Measurements from ENCODE around the gene NXT2. TPM values are rescaled to one million over a fixed set of nuclear protein-coding genes. Genes with fewer than 3 reads are reported as not detected.
"Not testable (repeated sequence)": the region's sequence is repeated elsewhere in the genome, so short reads cannot be mapped to it uniquely, and the experiment has no call there.

The NXT2 gene
- total RNA-seq, 4 donors from 2014 or later: 11.9 to 16.0 (median 13.6) TPM

GRCh38 chrX:109534933-109535332 is 1.7 kb upstream of the NXT2 start:
- 80 to 86% methylated on average over 10 of the region's 10 CpGs for WGBS, 2 donors
- no peak for TF ChIP-seq POLR2A (IDR thresholded peaks at IDR 0.05)
- TF ChIP-seq CTCF (IDR thresholded peaks at IDR 0.05): no peak
- no peaks in the 10 kb centered on the region for H3K36me3 ChIP-seq
- no peak overlapping the region for H3K27ac ChIP-seq
- H3K4me1 ChIP-seq: no peaks in the 10 kb centered on the region
- no peaks in the 10 kb centered on the region for H3K9me3 ChIP-seq
- intact Hi-C loops (cut with DNase I): no loop called here
- no peak overlapping the region for H3K4me3 ChIP-seq (replicated peaks in 1 of 3)
- peak in 1 of 2 donors; percentile 3 for DNase-seq
- no peaks in the 10 kb centered on the region for H3K27me3 ChIP-seq

- DNase-seq: no peak
- no peak overlapping the region for H3K27ac ChIP-seq
- intact Hi-C loops (cut with DNase I): no loop called here
- H3K36me3 ChIP-seq: no peaks in the 10 kb centered on the region
- 86 to 88% methylated on average over 8 of the region's 8 CpGs for WGBS, 2 donors
- no peaks in the 10 kb centered on the region for H3K4me1 ChIP-seq
- TF ChIP-seq POLR2A (IDR thresholded peaks at IDR 0.05) (no peak), CTCF (IDR thresholded peaks at IDR 0.05) (no peak)
- no peaks in the 10 kb centered on the region for H3K9me3 ChIP-seq
- H3K27me3 ChIP-seq: no peaks in the 10 kb centered on the region
- H3K4me3 ChIP-seq (replicated peaks in 1 of 3): no peak overlapping the region
Measured at GRCh38 chrX:109535578-109535977, 1.1 kb upstream of the NXT2 start.

- intact Hi-C loops (cut with DNase I): no loop called here
- 0 to 2% methylated on average over 10 of the region's 10 CpGs for WGBS, 2 donors
- no peak for TF ChIP-seq CTCF (IDR thresholded peaks at IDR 0.05)
- TF ChIP-seq POLR2A (IDR thresholded peaks at IDR 0.05): no peak
- H3K36me3 ChIP-seq: no peaks in the 10 kb centered on the region
- no peaks in the 10 kb centered on the region for H3K27me3 ChIP-seq
- H3K9me3 ChIP-seq: no peaks in the 10 kb centered on the region
- peak overlapping the region; percentile 80 to 92 (median 82) for H3K27ac ChIP-seq
- peak; percentile 56 for DNase-seq
- H3K4me1 ChIP-seq: no peaks in the 10 kb centered on the region
- H3K4me3 ChIP-seq (replicated peaks in 1 of 3): peak overlapping the region in 2 of 3 donors; percentile 10 to 30
Measured at GRCh38 chrX:109537324-109537665, 651 bp downstream of the NXT2 start.

- H3K27ac ChIP-seq; intact Hi-C loops (cut with DNase I); H3K27me3 ChIP-seq; H3K9me3 ChIP-seq; H3K36me3 ChIP-seq; H3K4me3 ChIP-seq (replicated peaks in 1 of 3); DNase-seq; H3K4me1 ChIP-seq: not testable (repeated sequence)
Measured at GRCh38 chrX:109539007-109539406, 2.4 kb downstream of the NXT2 start.

- Histone ChIP-seq H3K9me3 (no peaks in the 10 kb centered on the region), H3K27ac (no peak overlapping the region), H3K27me3 (no peaks in the 10 kb centered on the region), H3K4me1 (no peaks in the 10 kb centered on the region), H3K36me3 (no peaks in the 10 kb centered on the region), H3K4me3 (replicated peaks in 1 of 3) (no peak overlapping the region)
- intact Hi-C loops (cut with DNase I): no loop called here
- no peak for DNase-seq
- no peak for TF ChIP-seq CTCF (IDR thresholded peaks at IDR 0.05)
- 20 to 43% methylated on average over 1 of the region's 1 CpG for WGBS, 2 donors
Measured at GRCh38 chrX:109553862-109554261, 17.2 kb downstream of the NXT2 start.

DNA sequence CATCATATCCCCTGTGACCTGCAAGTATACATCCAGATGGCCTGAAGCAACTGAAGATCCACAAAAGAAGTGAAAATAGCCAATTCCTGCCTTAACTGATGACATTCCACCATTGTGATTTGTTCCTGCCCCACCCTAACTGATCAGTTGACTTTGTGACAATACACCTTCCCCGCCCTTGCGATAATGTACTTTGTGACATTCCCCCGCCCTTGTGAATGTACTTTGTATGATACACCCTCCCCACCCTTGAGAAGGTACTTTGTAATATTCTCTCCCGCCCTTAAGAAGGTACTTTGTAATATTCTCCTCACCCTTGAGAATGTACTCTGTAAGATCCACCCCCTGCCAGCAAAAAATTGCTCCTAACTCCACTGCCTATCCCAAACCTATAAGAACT is 39.4 kb downstream of the NXT2 start:
- H3K4me3 ChIP-seq (replicated peaks in 1 of 3); H3K27me3 ChIP-seq; DNase-seq; H3K36me3 ChIP-seq; H3K9me3 ChIP-seq; intact Hi-C loops (cut with DNase I); H3K27ac ChIP-seq; H3K4me1 ChIP-seq: not testable (repeated sequence)
- 73 to 74% methylated on average over 4 of the region's 4 CpGs for WGBS, 2 donors

All from thyroid gland (tissue), 4 donors.